ENCODE data around the gene STAM.
"Not testable (repeated sequence)": the region's sequence is repeated elsewhere in the genome, so short reads cannot be mapped to it uniquely, and the experiment has no call there.

Gene STAM

DNA sequence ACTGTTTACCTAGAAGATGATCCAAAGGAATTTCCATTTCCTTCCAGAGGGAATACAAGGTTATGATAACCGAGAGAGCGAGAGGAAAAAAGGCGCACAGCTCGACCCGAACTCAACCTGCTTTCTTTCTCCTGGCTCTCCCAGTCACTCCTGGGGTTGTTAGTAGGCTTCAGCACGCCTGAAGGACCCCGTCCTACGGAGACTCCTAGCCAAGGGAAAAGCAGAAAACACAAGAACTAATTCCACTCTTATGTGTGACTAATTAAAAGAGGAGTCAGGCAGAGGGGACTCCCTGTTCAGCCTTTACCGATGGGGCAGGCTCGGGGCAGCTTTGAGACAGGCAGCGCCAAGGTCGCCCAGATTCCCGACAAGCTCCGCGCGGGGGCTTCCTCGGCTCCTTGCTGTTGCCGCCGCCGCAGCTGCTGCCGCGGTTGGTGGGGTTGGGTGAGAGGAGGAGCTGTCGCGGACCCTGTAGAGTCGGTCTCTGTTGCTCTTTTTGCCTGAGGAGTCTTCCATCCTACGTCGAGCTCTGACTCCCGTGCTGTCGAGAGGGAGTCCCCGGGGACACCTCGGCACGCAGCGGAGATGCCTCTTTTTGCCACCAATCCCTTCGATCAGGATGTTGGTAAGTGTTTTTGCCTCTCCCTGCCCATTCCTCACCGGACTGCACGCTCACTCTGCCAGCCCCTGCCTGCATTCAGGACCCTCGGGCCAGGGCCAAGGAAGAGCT is at the start of gene STAM:
Gene STAM (plus strand): TSS at position 397 of the 730 bp plus-strand sequence. CDS start 189 bp downstream, at position 586.
- peak; percentile 93 for DNase-seq

DNA sequence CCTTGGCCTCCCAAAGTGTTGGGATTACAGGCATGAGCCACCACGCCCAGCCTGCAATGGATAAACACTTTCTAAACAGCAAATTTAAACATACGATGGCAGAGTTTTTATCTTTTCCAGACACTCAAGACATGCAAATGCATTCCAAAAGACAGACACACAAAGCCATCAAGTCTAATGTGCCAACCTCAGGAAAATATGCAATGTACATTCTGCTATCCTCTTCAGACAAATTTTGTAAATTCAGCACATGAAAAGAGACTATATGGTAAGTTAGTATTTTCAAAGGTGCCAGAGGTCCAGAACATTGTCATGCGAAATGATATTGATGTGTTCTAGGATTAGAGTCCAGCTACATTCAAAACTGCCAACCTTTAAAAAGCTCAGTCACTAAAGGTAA is 46.6 kb upstream of the STAM start:
- no peak for DNase-seq

DNA sequence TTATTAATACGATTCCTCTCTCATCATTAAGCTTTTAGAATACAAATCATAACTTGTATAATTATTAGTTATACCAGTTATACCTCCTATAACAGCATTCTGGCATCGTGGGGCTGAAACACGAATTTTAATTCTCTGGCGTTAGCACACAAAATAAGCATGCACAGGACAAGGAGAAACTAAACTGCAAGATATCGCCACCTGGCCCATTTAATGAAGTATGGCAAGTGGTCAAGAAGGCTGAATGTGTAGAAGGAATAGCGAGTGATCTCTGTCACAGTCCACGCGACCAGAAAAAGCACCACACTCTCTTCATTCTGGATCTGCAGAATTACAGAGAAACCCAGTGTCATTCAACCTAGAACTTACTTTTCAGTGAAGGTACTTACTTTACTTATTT is 44.9 kb upstream of the STAM start:
- peak; percentile 31 for DNase-seq

DNA sequence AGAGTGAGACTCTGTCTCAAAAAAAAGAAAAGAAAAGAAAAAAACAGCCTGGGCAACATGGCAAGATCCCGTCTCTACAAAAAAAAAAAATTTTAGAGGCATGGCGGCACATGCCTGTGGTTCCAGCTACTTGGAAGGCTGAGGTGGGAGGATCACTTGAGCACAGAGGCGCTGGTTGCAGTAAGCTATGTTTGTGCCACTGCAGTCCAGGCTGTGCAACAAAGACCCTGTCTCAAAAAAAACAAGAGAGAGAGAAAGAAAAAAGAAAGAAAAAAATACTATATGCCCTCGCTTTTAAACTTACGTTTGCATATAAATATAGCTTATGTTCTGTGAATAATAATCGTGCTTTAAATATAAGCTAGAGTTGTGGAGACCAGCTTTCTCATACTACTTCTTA is 38.0 kb upstream of the STAM start:
- no peak for DNase-seq

DNA sequence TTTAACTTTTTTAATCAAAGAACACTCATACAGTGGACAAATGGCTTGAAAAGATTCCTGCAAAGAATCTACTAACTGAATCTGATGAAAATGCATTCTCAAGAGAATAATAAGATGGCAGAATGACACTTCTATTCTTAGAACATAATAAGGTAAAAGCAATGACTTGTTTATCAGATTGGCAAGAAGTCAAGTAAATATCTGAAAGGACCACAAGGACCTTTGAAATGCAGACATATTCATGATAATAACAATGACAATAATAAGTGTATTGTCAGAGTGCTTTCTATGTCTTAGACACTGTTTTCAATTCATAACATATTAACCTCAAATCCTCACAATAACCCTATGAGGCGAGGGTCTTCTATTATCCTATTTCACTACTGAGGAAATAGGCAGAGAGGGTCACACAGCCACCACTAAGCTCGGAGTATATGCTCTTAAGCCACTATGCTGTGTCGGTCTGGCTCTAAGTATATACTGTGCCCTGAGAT is 37.4 kb upstream of the STAM start:
- DNase-seq = no peak

DNA sequence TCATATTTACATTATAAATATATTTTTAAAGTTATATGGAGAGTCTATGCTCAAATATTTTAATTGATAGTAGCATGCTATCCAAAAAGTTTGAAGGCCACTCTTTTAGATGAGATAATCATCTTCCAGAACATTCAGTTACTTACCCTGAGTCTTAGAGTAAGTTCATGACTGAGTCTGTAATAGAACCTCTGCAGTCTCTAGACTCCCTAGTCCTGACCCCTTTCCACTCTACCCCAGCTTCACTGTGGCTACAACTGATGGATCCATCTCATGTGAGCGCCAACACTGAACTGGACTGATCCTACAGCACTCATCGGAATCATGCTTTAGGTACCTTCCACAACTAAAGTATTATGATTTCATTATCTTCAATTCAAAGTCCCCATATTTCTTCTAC is 36.9 kb upstream of the STAM start:
- DNase-seq = no peak

DNA sequence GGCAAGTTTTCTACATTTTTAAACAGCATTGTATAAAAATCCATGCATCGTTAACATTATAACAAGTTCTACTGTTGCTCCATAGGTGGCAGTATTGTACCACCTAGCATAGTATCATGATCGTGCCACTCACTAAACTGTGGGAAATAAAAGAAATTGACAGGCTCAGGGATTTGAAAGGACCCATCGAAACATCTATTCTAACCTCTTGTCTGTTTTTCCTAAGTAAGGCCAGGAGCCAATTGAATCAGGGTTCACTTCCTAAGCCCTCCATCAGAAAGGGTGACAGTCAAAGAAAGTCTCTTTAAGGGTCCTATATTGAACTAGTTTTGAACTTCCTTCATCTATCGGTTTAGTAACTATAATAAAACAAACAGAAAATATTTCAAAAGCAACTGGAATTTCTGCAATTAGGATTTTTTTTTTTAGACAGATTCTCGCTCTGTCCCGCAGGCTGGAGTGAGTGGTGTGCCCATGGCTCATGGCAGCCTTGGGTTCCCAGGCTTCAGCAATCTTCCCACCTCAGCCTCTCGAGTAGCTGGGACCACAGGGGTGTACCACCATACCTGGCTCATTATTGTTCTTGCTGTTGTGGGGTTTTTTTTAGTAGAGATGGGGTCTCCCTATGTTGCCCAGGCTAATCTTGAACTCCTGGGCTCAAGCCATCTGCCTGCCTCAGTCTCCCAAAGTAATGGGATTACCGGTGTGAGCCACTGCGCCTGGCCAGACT is 36.2 kb upstream of the STAM start:
- DNase-seq = peak; percentile 67

DNA sequence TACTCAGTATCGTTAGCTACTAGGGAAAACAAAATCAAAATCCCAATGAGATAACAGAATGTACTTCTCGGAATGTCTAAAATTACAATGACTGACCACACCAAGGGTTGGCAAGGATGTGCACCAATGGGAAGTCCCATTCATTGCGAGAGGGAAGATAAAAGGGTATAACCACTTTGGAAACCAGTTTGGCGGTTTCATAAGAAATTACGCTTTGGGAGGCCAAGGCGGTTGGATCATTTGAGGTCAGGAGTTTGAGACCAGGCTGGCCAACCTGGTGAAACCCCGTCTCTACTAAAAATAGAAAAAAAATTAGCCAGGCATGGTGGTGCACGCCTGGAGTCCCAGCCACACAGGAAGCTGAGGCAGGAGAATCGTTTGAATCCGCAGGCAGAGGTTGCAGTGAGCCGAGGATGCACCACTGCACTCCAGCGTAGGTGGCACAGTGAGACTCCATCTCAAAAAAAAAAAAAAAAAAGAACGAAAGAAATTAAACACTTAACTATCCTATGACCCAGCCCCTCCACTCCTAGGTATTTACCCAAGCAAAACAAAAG is 34.4 kb upstream of the STAM start:
- DNase-seq = no peak

DNA sequence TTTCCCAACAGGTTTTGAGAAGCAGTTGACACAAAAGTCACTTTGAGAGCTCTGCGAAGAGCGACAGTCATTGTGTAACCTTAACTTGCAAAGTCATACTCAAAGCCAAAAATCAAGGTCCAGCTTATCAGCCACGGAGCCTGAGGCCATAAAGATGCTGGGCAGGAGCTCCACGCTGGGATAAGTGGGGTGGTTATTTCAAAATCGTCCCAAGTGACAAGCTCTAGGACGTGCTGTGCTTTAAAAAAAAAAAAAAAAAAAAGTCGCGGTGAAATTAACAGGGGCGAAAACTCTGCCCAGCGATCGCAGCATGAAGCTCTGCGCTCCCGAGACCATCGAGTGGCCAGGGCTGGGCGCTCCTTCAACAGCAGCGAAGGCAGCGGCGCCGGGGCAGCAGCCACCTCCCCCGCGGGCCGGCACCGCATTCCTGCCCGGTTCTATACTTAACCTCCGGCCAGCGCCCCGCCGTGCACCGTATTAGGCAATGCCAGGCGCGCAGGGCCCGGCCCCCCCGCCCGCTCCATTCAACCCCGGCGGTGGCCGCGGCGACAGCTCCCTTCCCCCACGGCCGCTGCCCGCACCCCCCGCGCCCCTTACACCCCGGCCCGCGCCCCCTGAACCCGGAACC is 27.4 kb upstream of the STAM start:
- peak; percentile 28 for DNase-seq

DNA sequence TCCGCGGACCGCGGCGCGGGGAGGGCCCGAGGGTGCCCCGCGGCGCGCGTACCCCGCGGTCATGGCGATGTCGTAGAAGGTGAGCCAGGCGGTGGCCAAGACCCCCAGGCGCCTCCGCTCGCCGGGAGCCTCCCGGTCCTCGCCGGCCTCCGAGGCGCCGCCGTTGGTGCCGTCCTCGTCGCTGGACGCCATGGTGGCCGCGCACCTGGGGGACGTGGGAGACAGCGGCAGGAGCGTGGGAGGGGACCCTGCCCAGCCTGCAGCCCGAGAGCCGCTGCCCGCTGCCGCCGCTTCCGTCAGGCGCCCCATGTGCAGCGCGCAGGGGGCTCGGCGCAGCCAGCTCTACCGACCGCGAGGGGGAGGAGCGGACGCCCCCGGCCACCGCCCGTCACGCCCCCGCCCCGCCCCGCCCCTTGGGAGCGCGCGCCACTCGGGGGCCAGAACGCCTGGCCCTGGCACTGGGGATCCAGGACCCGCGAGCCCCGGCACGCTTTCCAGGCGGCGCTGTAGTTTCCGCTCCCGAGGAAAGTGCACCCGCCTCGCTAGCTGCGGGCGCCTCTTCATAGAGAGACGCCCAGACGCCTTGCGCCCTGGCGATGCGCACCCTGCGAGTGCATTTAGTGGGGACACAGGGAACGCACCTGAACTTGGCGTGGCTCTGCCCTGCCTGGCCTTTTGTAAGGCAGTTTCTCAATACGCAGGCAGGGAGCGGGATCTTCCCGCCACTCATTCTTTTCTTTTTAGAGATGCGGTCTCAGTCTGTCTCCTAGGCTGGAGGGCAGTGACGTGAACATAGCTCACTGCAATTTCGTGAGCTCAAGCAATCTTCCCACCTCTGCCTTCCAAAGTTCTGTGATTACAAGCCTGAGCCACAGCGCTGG is 26.7 kb upstream of the STAM start, which contains the start of gene HACD1:
Gene HACD1 (minus strand): TSS at position 344 of the 881 bp plus-strand sequence. CDS start 35 bp downstream, at position 309.
- DNase-seq = peak; percentile 62

DNA sequence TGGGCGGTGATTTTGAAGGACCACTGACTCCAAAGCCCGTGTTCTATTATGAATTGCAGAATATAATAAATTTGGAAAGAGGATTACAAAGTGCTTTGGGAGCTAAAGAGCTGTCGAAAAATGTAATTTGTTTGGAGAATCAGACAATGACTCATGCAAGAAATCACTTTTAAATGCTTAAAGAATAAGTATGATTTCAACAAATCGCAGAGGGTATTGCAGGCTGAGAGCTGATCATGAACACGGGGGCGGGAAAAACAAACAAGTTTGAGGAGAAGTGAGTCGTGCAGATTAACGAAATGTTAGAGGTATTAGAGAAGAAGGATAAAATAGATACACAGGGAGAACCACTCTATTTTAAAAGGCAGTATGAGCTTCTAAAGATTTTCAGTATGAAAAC is 21.9 kb upstream of the STAM start:
- no peak for DNase-seq

DNA sequence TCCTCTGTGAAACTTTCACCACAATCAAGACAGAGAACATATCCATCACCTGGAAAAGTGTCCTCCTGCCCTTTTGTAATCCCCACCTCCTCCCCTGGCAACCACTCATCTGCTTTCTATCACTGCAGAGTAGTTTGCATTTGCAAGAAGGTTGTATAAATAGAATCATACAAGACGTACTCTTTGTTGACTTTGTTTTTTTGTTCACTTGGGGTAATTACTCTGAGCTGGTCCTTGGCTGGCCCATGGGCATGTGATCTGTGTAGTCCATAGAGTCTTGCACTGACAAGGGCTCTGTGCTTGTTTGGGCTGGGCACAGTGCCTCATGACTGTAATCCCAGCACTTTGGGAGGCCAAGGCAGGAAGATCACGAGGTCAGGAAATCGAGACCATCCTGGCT is 19.0 kb upstream of the STAM start:
- DNase-seq = no peak

DNA sequence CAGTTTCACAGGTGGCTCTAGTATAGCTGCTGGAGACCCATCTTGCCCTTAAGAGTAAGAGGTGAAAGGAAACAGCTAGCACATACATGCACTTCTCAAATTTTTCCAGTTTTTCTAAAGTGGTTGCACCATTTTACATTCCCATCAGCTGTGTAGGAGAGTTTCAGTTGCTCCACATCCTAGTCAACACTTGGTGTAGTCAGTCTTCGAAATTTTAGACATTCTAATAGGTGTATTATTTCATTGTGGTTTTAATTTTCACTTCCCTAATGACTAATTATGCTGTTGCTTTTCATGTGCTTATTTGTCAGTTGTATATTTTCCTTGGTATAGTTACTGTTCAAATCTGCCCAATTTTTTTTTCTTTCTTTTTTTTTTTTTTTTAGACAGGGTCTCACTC is 17.3 kb upstream of the STAM start:
- DNase-seq = no peak

DNA sequence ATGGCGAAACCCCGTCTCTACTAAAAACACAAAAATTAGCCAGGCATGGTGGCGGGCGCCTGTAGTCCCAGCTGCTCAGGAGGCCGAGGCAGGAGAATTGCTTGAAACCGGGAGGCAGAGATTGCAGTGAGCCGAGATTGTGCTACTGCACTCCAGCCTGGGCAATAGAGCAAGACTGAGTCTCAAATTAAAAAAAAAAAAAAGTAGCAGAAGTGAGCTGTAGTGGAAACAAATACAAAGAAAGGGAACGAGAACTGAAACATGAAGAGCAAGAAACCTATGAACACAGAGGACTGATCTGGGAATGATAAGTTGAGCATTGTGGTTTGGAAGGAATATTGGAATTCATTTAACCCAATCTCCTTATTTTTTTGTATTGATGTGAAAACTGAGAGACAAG is 11.4 kb upstream of the STAM start:
- DNase-seq = not testable (repeated sequence)

DNA sequence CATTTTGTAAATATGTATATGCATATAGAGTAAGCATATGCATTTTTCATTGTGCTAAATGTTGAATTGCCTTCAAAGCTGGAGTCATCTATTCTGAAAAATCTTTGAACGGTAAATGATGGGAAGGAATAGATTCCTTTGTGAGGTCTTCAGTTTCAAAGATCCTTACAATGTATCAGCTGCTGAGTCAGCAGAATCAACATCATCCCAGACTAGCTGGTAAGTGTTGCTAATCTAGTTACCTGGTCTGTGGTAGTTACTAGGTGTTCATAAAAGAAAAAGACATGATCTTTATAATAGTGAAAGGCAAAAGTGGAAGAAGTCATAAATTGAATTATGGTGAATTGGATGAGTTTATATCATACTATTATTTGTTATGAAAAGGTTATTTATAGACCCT is 10.6 kb upstream of the STAM start:
- no peak for DNase-seq

DNA sequence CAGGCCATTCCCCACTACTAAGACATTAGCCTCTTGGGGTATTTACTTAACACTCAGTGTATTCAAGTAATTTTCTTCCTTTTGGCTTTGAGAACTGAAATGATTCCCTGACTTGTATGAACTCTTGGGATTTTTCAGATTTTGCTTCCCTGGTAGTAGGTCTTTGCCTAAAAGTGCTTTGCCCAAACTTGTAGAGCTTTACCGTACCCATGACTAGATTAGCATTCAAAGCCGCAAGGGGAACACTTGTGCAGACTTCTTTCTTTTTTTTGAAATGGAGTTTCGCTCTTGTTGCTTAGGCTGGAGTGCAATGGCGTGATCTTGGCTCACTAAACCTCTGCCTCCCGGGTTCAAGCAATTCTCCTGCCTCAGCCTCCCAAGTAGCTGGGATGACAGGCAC is 6.1 kb upstream of the STAM start:
- DNase-seq = no peak

DNA sequence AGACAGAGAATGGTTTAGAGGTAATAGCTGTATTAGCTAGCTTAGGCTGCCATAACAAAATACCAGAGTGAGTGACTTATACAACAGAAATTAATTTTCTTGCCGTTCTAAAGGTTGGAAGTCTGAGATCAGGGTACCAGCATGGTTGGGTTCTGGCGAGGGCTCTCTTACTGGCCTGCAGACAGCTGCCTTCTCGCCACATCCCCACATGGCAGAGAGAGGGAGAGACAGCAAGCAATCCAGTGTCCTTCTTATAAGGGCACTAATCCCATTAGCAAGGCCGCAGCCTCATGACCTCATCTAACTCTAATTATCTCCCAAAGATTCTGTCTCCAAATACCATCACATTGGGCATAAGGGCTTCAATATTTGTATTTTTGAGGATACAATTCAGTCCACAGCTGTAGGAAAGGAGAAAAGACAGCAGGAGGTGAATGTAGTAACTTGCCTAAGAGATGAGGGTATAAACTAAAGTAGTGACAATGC is 3.6 kb upstream of the STAM start:
- DNase-seq = no peak

DNA sequence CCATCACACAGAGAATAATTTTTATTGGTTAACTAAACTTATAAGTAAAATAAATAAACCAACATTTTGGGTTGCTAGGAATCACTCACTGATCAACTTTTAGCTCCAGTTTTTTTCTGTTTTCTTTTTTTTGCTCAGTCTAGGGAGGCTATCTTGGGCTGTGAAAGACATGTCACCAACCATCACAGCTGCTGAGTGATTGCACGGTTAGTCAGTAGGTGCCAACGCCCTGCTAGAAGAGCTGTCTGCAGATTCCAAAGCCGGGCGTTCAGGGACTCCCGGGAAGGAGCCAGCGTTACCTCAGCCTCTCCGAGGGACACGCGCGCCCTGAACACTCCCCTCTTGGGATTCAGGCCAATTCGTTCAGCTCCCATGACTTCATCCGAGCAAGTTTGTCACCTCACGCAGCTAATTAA is 604 bp upstream of the STAM start:
- no peak for DNase-seq

DNA sequence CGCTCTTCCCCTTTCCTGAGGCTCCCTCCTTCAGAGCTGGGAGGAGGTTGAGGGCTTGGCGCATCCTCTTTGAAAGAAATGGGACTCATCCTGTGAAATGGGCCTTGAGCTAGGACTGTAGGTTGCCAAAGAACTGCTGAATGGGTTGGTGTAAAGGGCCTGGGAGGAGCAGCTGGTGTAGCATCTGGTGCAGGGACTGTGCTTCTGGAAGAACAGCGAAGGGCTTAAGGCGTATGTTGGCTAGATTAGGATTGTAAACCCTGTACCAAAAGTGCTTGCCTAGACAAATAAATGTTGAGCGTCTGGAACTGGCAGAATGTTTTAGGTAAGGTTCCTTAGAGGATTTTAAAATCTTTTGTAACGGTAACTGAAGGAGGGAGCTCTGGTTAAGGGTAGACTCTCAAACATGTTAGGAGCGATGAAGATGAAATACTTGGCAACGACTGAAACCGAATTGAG is 563 bp downstream of the STAM start:
- DNase-seq = no peak

DNA sequence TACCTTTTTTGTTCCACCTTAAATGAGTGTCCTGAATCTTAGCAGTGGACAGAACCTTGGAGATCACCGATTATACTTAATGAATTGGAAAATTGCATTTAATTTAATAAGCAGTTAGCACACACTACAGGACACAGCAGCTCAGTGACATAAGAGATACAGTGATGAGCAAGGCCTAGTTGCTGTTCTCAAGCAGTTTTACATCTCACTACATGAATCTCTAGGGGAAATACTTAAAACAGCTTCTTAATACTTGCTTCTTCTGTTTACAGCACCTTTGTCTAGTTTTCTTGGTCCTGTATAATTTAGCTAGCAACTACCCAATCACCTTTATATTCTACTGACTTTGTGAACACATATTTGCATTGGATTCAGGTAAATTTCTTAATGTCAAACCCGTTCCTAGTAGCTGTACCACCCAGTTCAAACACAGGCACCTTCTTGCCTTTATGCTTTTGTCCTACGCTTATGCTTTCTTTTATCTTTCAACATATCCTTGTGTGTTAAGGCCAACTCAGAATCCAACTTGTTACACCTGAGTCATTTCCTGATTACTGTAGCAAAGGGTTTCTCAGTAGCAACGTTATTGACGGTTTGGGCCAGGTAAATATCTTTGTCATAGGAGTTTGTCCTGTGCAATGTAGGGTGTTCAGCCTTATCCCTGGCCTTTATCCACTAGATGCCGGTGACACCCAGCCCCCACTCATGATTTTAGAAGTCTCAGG is 1.8 kb downstream of the STAM start:
- peak; percentile 56 for DNase-seq

DNA sequence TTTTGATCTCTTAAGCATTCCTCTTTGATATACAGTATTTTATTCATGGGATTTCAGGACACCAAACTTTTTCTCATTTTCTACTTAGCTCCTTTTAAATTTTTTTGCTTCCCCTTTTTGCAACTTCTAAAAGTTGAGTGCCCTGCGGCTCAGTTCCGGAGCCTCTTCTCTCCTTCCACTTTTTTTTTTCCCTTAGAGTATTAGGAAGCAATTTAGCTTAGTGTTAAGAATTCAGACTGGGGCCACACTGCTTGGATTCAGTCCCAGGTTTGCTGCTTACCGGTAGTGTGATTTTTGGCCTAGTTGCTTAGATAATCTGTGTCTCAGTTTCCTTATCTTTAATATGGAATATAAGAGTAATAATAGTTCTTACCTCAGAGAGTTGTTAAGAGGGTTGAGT is 3.4 kb downstream of the STAM start:
- no peak for DNase-seq

Measured in CD4-positive, alpha-beta T cell treated with Interleukin-10 for 1 hour (primary cell).